OCI-LY7 (cell line): Measurements from ENCODE around the gene SYCP2L.

Experiments used
- CTCF ChIP-seq: fragments of 200-600 bp; sonication (generic); conservative IDR thresholded peaks from 2 replicates; pipeline ENCODE4 v1.5.1; 2014; ENCODE audit warnings: mild to moderate bottlenecking, antibody characterized with exemption, low read length, moderate library complexity, mixed read lengths
- EZH2phosphoT487 ChIP-seq: fragments of 200-600 bp; sonication (generic); IDR thresholded peaks from 2 replicates; pipeline ENCODE4 v1.6.1; 2018; ENCODE audit warnings: low read depth, borderline replicate concordance, mild to moderate bottlenecking, mixed run types, antibody characterized with exemption, low read length, moderate library complexity, mixed read lengths

GRCh38 chr6:10862361-10862760, 24.5 kb upstream of the SYCP2L start:
- TF ChIP-seq CTCF (no peak), EZH2phosphoT487 (no peak)
